ENCODE results near the gene SCGB2B2.

SCGB2B2 gene

DNA sequence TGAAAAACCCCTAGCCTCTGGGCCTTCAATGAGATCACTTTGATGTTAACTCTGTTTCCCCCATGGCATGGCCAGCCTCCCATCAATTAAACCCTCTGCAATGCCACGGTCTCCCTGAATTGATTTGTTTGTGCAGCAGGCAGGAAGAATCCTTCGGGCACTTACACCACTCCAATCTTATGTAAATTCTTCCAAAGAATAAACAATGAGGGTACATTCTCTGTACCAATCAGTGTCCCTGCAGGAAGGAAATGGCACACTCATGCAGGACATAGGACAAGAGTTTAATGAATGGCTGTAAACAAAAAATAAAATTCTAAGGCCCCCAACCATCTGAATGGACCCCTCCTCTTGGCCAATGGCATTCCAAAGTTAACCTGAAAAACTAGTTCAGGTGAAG, 22.2 kb downstream of the SCGB2B2 start:
- H3K4me3 ChIP-seq (replicated peaks; ENCODE audit: low read depth, low read length): no peak overlapping the region
- no peak for DNase-seq (ENCODE audit: extremely low read depth, low read depth)
- TF ChIP-seq, protein P1, sequence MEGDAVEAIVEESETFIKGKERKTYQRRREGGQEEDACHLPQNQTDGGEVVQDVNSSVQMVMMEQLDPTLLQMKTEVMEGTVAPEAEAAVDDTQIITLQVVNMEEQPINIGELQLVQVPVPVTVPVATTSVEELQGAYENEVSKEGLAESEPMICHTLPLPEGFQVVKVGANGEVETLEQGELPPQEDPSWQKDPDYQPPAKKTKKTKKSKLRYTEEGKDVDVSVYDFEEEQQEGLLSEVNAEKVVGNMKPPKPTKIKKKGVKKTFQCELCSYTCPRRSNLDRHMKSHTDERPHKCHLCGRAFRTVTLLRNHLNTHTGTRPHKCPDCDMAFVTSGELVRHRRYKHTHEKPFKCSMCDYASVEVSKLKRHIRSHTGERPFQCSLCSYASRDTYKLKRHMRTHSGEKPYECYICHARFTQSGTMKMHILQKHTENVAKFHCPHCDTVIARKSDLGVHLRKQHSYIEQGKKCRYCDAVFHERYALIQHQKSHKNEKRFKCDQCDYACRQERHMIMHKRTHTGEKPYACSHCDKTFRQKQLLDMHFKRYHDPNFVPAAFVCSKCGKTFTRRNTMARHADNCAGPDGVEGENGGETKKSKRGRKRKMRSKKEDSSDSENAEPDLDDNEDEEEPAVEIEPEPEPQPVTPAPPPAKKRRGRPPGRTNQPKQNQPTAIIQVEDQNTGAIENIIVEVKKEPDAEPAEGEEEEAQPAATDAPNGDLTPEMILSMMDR (IDR thresholded peaks at IDR 0.05; ENCODE audit: low read depth, low read length, missing control alignments): no peak

DNA sequence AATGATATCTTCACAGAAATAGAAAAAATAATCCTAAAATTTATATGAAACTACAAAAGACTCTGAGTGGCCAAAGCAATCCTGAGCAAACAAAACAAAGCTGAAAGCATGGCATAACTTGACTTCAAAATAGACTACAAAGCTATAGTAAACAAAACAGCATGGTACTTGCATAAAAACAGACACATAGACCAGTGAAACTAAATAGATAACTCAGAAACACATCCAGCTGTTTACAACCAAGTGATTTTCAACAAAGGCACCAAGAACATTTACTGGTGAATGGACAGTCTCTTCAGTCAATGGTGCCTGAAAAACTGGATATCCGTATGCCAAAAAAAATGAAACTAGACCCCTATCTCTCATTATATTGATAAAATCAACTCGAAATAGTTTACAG, 25.2 kb downstream of the SCGB2B2 start:
- TF ChIP-seq, protein P1 (IDR thresholded peaks at IDR 0.05; ENCODE audit: low read depth, low read length, missing control alignments): no peak
- H3K4me3 ChIP-seq (replicated peaks; ENCODE audit: low read depth, low read length): no peak overlapping the region
- no peak for DNase-seq (ENCODE audit: extremely low read depth, low read depth)

- TF ChIP-seq, protein P1 (IDR thresholded peaks at IDR 0.05; ENCODE audit: low read depth, low read length, missing control alignments): no peak
- no peak overlapping the region for H3K4me3 ChIP-seq (replicated peaks; ENCODE audit: low read depth, low read length)
- DNase-seq (ENCODE audit: extremely low read depth, low read depth): no peak
These were observed 26.9 kb downstream of the SCGB2B2 start for GRCh38 chr19:34649886-34650543.

DNA sequence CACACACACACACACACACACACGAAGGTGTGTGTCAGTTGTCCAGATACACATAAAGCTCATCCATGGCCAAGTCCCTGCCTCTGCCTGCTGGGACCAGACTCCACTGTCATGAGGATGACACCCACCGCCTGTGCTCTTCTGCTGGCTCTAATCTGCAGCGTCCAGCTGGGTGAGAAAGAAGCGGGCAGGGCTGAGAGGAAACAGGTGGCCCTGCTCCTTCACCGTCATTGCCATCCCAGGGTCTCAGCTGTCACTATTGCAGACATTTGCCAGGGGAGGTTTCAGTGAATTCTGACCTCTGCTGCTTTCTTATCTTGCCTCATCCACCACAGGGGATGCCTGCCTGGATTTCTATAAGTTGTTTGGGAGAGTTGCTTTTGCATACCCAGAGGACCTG, 31.4 kb downstream of the SCGB2B2 start:
- no peak overlapping the region for H3K4me3 ChIP-seq (replicated peaks; ENCODE audit: low read depth, low read length)
- TF ChIP-seq, protein P1 (IDR thresholded peaks at IDR 0.05; ENCODE audit: low read depth, low read length, missing control alignments): no peak
- DNase-seq (ENCODE audit: extremely low read depth, low read depth): no peak

GRCh38 chr19:34644991-34645461, 31.9 kb downstream of the SCGB2B2 start:
- no peak overlapping the region for H3K4me3 ChIP-seq (replicated peaks; ENCODE audit: low read depth, low read length)
- TF ChIP-seq, protein P1 (IDR thresholded peaks at IDR 0.05; ENCODE audit: low read depth, low read length, missing control alignments): no peak
- no peak for DNase-seq (ENCODE audit: extremely low read depth, low read depth)

- DNase-seq (ENCODE audit: extremely low read depth, low read depth): no peak
- no peak overlapping the region for H3K4me3 ChIP-seq (replicated peaks; ENCODE audit: low read depth, low read length)
- TF ChIP-seq, protein P1 (IDR thresholded peaks at IDR 0.05; ENCODE audit: low read depth, low read length, missing control alignments): no peak
These were observed 34.7 kb downstream of the SCGB2B2 start for GRCh38 chr19:34642241-34642640.

Measured in HFF-Myc (cell line).